Activated naive CD8-positive, alpha-beta T cell treated with anti-CD3 and anti-CD28 coated beads, Interleukin-2, amount 10 ng/mL, durations not matched to agents 7 days and 5 days (primary cell): ENCODE results near the gene ELMO2. TPM values are rescaled to one million over a fixed set of nuclear protein-coding genes. Genes with fewer than 3 reads are reported as not detected.

Experiments
- ATAC-seq: fragments of 150-1000 bp; cut with Tn5 transposase; one replicate; pipeline ENCODE4 v1.10.0; 2021; ENCODE audit warnings: low read depth, moderate library complexity
- POLR2A ChIA-PET: fragments of 350-600 bp; sonication (Branson Sonifier 250); formaldehyde crosslinking; loops from one replicate; lab custom pipeline; 2021; ENCODE audit warnings: antibody characterized with exemption; lab: Charles Lee
- DNase-seq: peaks from one replicate; pipeline ENCODE4 v3.0.0; 2021
- H3K27ac Mint-ChIP-seq: one replicate; pipeline ENCODE4 v1.8.0; 2022; ENCODE audit warnings: mild to moderate bottlenecking, mixed read lengths
- H3K27me3 Mint-ChIP-seq: one replicate; pipeline ENCODE4 v1.8.0; 2022; ENCODE audit warnings: mild to moderate bottlenecking, moderate library complexity, mixed read lengths
- H3K36me3 Mint-ChIP-seq: one replicate; pipeline ENCODE4 v1.8.0; 2021; ENCODE audit warnings: mild to moderate bottlenecking, mixed read lengths
- H3K4me1 Mint-ChIP-seq: one replicate; pipeline ENCODE4 v1.8.0; 2021; ENCODE audit warnings: mixed read lengths
- H3K4me3 Mint-ChIP-seq: one replicate; pipeline ENCODE4 v1.8.0; 2022; ENCODE audit warnings: mild to moderate bottlenecking, moderate library complexity, mixed read lengths
- H3K9me3 Mint-ChIP-seq: one replicate; pipeline ENCODE4 v1.8.0; 2021; ENCODE audit warnings: mixed read lengths
- total RNA-seq, 2 experiments: library from RNA; stranded (reverse); gene quantifications; one replicate each; pipeline ENCODE4 v1.2.3, GENCODE V29; 2021

The ELMO2 gene
- total RNA-seq, 2 experiments from 2014 or later: 66.8 to 75.2 TPM

DNA sequence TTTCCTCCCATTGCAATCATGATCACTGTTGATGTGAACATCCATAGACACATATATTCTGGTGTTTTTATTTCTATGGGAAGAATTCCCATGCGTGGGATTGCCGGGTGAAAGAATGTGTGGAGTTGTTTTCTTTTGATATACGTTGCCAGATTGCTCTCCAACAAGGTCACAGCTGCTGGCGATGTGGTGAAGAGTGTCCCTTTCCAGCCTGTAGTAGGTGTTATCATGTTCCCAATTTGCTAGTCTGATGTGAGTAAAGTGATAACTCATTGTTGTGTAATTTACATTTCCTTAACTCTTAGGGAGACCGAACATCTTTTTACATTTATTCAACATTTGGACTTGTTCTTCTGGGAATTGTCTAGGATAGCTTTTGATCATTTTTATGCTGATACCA lies 14.5 kb upstream of the ELMO2 start:
- no peak overlapping the region for H3K4me3 Mint-ChIP-seq
- no peaks in the 10 kb centered on the region for H3K9me3 Mint-ChIP-seq
- DNase-seq: no peak
- POLR2A ChIA-PET: no interaction called here
- H3K27ac Mint-ChIP-seq: no peak overlapping the region
- H3K27me3 Mint-ChIP-seq: peaks cover 54% of the 10 kb centered on the region
- no peaks in the 10 kb centered on the region for H3K36me3 Mint-ChIP-seq
- ATAC-seq: no peak
- peaks cover 4% of the 10 kb centered on the region for H3K4me1 Mint-ChIP-seq

DNA sequence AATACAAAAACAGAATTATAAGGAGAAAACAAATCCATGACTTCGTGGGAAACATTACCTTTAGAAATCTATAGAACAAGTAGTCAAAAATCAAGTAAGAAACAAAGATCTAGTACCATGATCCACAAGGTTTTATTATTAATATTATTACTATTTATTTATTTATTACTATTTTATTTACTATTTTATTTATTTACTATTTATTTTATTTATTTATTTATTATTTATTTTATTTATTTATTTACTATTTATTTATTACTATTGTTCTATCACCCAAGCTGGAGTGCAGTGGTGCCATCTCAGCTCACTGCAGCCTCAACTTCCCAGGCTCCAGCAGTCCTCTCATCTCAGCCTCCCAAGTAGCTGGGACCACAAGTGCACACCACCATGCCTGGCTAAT lies 13.5 kb upstream of the ELMO2 start:
- peaks cover 4% of the 10 kb centered on the region for H3K4me1 Mint-ChIP-seq
- H3K4me3 Mint-ChIP-seq: no peak overlapping the region
- H3K36me3 Mint-ChIP-seq: no peaks in the 10 kb centered on the region

DNA sequence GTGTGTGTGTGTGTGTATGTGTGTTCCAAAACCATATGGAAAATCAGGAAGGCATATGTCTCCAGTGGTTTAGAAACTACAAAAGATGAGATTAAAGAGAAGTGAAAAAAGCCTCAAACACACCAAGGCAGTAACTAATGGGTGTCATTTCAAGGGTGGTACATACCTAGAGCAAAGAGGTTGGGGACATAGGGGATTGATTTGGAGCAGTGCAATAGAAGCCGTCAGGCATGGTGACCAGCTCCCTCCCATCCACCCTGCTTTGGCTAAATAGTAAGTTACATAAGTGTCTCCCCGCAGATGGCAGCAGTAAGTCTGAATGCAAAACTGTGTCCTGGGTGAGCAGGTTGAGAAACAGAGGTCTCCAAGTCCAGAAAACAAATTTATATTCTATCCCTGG lies 10.4 kb upstream of the ELMO2 start:
- Mint-ChIP-seq H3K4me1 (no peaks in the 10 kb centered on the region), H3K27me3 (peaks cover 46% of the 10 kb centered on the region), H3K27ac (no peak overlapping the region), H3K9me3 (no peaks in the 10 kb centered on the region), H3K36me3 (no peaks in the 10 kb centered on the region), H3K4me3 (no peak overlapping the region)
- POLR2A ChIA-PET: no interaction called here
- DNase-seq (no peak), ATAC-seq (no peak)

More for the DNA sequence above, 13.5 kb upstream of the ELMO2 start:
- Mint-ChIP-seq H3K9me3 (no peaks in the 10 kb centered on the region), H3K27ac (no peak overlapping the region), H3K27me3 (peaks cover 48% of the 10 kb centered on the region)
- POLR2A ChIA-PET: no interaction called here
- ATAC-seq (no peak), DNase-seq (no peak)

DNA sequence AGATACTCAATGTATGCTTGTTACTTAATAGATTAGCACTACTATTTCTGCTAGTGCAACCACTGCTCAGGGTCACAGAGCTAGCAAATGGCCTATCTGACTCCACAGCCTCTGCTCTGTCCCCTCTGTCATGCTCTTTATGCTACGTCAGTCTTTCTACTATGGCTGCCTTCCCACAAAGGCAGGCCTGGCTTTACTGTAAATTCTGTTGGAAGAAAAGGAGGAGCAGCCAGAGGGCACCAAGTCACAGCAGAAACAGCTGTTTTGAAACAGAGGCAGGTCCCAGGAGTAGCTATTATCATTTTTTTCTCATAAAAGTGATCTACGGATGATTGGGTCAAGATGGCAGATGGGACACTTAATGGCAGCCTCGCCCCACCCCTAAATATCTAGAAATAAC lies 10.0 kb upstream of the ELMO2 start:
- Mint-ChIP-seq H3K9me3 (no peaks in the 10 kb centered on the region), H3K36me3 (no peaks in the 10 kb centered on the region), H3K4me3 (no peak overlapping the region), H3K27me3 (peaks cover 43% of the 10 kb centered on the region), H3K27ac (no peak overlapping the region), H3K4me1 (no peaks in the 10 kb centered on the region)
- DNase-seq: no peak
- POLR2A ChIA-PET: no interaction called here
- no peak for ATAC-seq

GRCh38 chr20:46415773-46416172 lies 9.4 kb upstream of the ELMO2 start:
- Mint-ChIP-seq H3K4me1 (peaks cover 2% of the 10 kb centered on the region), H3K27ac (no peak overlapping the region), H3K9me3 (no peaks in the 10 kb centered on the region), H3K4me3 (no peak overlapping the region), H3K27me3 (peaks cover 39% of the 10 kb centered on the region), H3K36me3 (no peaks in the 10 kb centered on the region)
- POLR2A ChIA-PET: no interaction called here
- DNase-seq (no peak), ATAC-seq (no peak)

DNA sequence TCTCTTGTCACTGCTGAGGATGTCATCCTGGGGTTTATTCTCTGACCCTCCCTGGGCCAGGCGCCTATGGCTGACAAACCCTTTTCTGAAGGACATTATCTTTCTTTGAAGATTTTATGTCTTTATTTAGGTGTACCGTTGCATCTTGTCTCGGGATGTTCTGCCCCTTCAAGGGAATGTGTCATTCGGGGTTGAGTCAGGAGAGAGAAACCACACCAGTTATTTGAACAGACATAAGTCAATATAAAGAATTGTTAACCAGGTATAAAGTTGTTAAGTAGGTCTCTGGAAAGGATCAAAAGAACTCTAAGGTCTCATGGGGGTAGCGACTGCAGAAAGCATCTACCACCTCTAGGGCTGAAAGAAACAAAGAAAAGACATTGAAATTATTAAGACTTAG lies 8.2 kb upstream of the ELMO2 start:
- Mint-ChIP-seq H3K27me3 (peaks cover 33% of the 10 kb centered on the region), H3K4me1 (peaks cover 12% of the 10 kb centered on the region), H3K9me3 (no peaks in the 10 kb centered on the region), H3K36me3 (no peaks in the 10 kb centered on the region), H3K4me3 (no peak overlapping the region), H3K27ac (no peak overlapping the region)
- ATAC-seq (no peak), DNase-seq (no peak)
- POLR2A ChIA-PET: no interaction called here

DNA sequence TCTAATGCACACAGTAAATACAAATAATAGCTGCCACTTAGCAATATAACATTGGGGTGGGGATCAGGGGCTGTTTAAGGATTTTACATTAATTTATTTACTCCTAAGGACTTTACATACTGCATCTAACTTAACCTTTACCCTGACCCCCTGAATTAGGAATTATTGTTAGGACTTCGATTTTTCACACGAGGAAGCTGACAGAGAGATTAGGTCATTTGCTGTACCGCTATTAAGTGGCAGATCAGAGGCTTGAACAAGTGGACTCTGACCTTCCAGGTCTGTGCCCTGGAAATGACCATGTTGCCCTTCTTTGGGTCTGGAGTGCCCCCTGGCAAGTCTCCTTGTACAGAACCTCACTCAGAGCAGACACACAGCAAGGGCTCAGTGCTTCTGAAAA lies 5.2 kb upstream of the ELMO2 start:
- Mint-ChIP-seq H3K9me3 (no peaks in the 10 kb centered on the region), H3K36me3 (no peaks in the 10 kb centered on the region), H3K27me3 (peaks cover 16% of the 10 kb centered on the region), H3K27ac (no peak overlapping the region), H3K4me3 (no peak overlapping the region), H3K4me1 (peaks cover 30% of the 10 kb centered on the region)
- no peak for DNase-seq
- no peak for ATAC-seq
- POLR2A ChIA-PET: no interaction called here

GRCh38 chr20:46408281-46408731 lies 1.9 kb upstream of the ELMO2 start:
- peaks cover 7% of the 10 kb centered on the region for H3K27me3 Mint-ChIP-seq
- no peaks in the 10 kb centered on the region for H3K9me3 Mint-ChIP-seq
- no peak overlapping the region for H3K27ac Mint-ChIP-seq
- peaks cover 3% of the 10 kb centered on the region for H3K36me3 Mint-ChIP-seq
- ATAC-seq (no peak), DNase-seq (no peak)
- POLR2A ChIA-PET: interaction anchor here (3.1 kb wide), 1 partner anchor 44 kb away, joined by 57 read pairs; no protein-coding TSS in a partner anchor
- H3K4me3 Mint-ChIP-seq: no peak overlapping the region
- peaks cover 45% of the 10 kb centered on the region for H3K4me1 Mint-ChIP-seq

DNA sequence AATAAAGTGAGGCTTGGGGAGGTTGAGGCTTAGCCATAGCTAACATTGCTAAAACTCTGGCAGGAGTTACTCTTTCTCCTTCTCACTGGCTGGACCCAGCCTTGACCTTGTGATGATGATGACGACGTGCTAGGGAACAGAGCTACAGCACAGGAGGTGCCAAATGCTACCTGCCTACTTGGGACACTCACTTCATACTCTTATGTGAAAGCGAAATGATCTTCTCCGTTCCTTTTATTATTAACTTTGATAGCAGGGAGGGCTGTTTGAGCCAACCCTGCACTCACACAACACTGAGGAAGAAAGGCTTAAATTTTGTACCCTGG lies 1.2 kb upstream of the ELMO2 start:
- Mint-ChIP-seq H3K27me3 (peaks cover 2% of the 10 kb centered on the region), H3K4me3 (peak overlapping the region; percentile 94), H3K27ac (no peak overlapping the region), H3K4me1 (peaks cover 50% of the 10 kb centered on the region), H3K36me3 (peaks cover 6% of the 10 kb centered on the region), H3K9me3 (no peaks in the 10 kb centered on the region)
- DNase-seq (no peak), ATAC-seq (no peak)
- POLR2A ChIA-PET: interaction anchor here (3.1 kb wide), 1 partner anchor 43 kb away, joined by 57 read pairs; no protein-coding TSS in a partner anchor

GRCh38 chr20:46406986-46407670 lies 713 bp upstream of the ELMO2 start:
- Mint-ChIP-seq H3K27me3 (no peaks in the 10 kb centered on the region), H3K27ac (peak overlapping the region; percentile 94), H3K36me3 (peaks cover 9% of the 10 kb centered on the region), H3K9me3 (no peaks in the 10 kb centered on the region), H3K4me3 (peak overlapping the region; percentile 94), H3K4me1 (peaks cover 55% of the 10 kb centered on the region)
- POLR2A ChIA-PET: interaction anchor here (0.7 to 3.1 kb wide), 3 partner anchors 43 to 437 kb away, joined by 3 to 57 read pairs (median 4); no protein-coding TSS in a partner anchor
- peak; percentile 18 for ATAC-seq
- peak; percentile 62 for DNase-seq

DNA sequence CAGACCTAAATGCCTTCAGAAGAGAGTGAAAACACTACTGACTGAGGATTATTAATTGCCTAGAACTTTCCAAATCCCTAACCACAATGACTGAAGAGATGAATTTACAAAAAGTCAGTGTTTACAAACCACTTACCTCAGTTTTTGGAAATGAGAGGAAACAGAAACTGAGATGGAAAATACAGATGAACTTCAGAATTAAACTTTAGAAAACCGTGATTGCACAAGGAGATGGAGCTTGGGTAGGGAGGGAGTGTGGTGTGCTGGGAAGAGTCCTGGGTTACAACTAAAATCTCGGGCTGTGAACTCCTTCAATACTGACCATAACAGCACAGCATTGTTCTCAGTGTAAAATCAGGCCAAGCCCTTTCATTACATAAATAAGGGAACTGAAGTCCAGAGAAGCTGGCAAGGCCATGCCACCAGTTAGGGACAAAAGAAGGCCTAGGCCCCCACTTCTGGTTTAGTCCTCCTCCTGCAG lies 4.0 kb downstream of the ELMO2 start:
- Mint-ChIP-seq H3K4me1 (peaks cover 64% of the 10 kb centered on the region), H3K9me3 (no peaks in the 10 kb centered on the region), H3K27me3 (no peaks in the 10 kb centered on the region), H3K27ac (peak overlapping the region; percentile 95), H3K4me3 (peak overlapping the region; percentile 85), H3K36me3 (peaks cover 15% of the 10 kb centered on the region)
- no peak for DNase-seq
- POLR2A ChIA-PET: interaction anchor here (0.6 to 6.5 kb wide), 2 partner anchors 39 to 145 kb away, joined by 4 to 74 read pairs; no protein-coding TSS in a partner anchor
- no peak for ATAC-seq

DNA sequence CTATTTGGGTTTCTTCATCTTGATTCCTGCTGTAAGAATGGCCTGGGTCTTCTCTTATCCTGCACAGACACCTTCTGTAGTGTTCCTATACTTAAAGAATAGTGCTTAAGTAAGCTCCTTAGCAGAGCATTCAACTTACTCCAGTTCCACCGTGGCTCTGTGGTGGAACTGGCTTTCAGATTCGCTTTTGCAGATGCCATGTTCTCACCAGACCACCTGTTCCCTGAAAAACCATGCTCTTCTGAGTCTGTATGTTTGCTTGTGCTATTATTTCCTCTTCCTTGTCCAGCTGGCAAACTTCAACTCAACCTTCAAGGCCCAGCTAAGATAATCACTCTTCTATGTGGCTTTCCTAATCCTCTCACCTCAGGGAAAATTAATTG lies 4.9 kb downstream of the ELMO2 start:
- POLR2A ChIA-PET: interaction anchor here (6.5 kb wide), 1 partner anchor 38 kb away, joined by 74 read pairs; no protein-coding TSS in a partner anchor
- ATAC-seq (peak; percentile 26), DNase-seq (no peak)
- H3K27me3 Mint-ChIP-seq: no peaks in the 10 kb centered on the region
- no peaks in the 10 kb centered on the region for H3K9me3 Mint-ChIP-seq
- H3K4me3 Mint-ChIP-seq: peak overlapping the region; percentile 85
- peaks cover 60% of the 10 kb centered on the region for H3K4me1 Mint-ChIP-seq
- peaks cover 15% of the 10 kb centered on the region for H3K36me3 Mint-ChIP-seq
- peak overlapping the region; percentile 95 for H3K27ac Mint-ChIP-seq

- peak; percentile 68 for ATAC-seq
- H3K9me3 Mint-ChIP-seq: no peaks in the 10 kb centered on the region
- no peaks in the 10 kb centered on the region for H3K27me3 Mint-ChIP-seq
- H3K4me1 Mint-ChIP-seq: peaks cover 60% of the 10 kb centered on the region
- no peak for DNase-seq
- POLR2A ChIA-PET: interaction anchor here (6.5 kb wide), 1 partner anchor 37 kb away, joined by 74 read pairs; no protein-coding TSS in a partner anchor
- peak overlapping the region; percentile 85 for H3K4me3 Mint-ChIP-seq
- H3K27ac Mint-ChIP-seq: peak overlapping the region; percentile 95
- peaks cover 17% of the 10 kb centered on the region for H3K36me3 Mint-ChIP-seq
These were observed 5.5 kb downstream of the ELMO2 start for GRCh38 chr20:46400828-46401477.
